GM19023 (cell line): ENCODE data around the gene MANSC1.
"Not testable (repeated sequence)": the region's sequence is repeated elsewhere in the genome, so short reads cannot be mapped to it uniquely, and the experiment has no call there.

Experiments used
- ATAC-seq: cut with Tn5 transposase; IDR thresholded peaks from one replicate; pipeline ENCODE4 v1.9.1; 2021; ENCODE audit warnings: mild to moderate bottlenecking, moderate library complexity; ENCODE audit not compliant: unreplicated experiment

Gene MANSC1

DNA sequence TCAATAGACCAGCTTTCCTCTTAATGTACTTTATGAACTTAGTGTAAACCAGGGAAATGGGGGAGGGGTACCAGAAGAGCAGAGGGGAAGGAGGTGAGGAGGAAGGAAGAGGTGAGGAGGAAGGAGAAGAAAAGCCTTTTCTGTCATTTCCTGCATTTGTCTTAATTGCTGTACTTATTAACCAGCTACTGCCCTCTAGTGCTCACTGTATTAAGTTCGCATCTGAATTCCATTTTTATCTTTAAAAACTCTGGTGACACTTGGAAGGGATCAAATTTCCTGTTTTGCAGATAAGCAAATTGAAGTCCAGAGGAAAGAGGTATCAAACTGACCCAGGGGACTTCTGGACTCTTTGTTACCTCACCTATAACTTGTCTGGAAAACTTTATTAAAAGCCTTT is 22.2 kb downstream of the MANSC1 start:
- ATAC-seq, result no peak

GRCh38 chr12:12326262-12326661 is 23.8 kb downstream of the MANSC1 start:
- no peak for ATAC-seq

GRCh38 chr12:12323591-12323990 is 26.5 kb downstream of the MANSC1 start:
- no peak for ATAC-seq

- ATAC-seq, result no peak
Measured at GRCh38 chr12:12323118-12323517, 26.9 kb downstream of the MANSC1 start.

GRCh38 chr12:12319451-12320183 is 30.4 kb downstream of the MANSC1 start:
- no peak for ATAC-seq

GRCh38 chr12:12315838-12316237 is 34.2 kb downstream of the MANSC1 start:
- ATAC-seq, result no peak

DNA sequence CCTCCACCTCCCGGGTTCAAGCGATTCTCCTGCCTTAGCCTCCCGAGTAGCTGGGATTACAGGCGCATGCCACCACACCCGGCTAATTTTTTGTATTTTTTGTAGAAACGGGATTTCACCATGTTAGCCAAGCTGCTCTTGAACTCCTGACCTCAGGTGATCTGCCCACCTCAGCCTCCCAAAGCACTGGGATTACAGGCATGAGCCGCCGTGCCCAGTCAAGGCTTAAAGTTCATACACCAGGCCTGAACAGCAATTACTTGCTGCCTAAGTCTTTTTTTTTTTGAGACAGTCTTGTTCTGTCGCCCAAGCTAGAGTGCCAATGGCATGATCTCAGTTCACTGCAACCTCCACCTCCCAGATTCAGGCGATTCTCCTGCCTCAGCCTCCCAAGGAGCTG is 39.3 kb downstream of the MANSC1 start:
- ATAC-seq, result not testable (repeated sequence)

- no peak for ATAC-seq
Measured at GRCh38 chr12:12305568-12306300, 44.3 kb downstream of the MANSC1 start.

- ATAC-seq, result no peak
Measured at GRCh38 chr12:12302976-12303375, 47.1 kb downstream of the MANSC1 start.

- no peak for ATAC-seq
Measured at GRCh38 chr12:12301122-12301521, 48.9 kb downstream of the MANSC1 start.

- no peak for ATAC-seq
Measured at GRCh38 chr12:12297201-12297830, 52.7 kb downstream of the MANSC1 start.

DNA sequence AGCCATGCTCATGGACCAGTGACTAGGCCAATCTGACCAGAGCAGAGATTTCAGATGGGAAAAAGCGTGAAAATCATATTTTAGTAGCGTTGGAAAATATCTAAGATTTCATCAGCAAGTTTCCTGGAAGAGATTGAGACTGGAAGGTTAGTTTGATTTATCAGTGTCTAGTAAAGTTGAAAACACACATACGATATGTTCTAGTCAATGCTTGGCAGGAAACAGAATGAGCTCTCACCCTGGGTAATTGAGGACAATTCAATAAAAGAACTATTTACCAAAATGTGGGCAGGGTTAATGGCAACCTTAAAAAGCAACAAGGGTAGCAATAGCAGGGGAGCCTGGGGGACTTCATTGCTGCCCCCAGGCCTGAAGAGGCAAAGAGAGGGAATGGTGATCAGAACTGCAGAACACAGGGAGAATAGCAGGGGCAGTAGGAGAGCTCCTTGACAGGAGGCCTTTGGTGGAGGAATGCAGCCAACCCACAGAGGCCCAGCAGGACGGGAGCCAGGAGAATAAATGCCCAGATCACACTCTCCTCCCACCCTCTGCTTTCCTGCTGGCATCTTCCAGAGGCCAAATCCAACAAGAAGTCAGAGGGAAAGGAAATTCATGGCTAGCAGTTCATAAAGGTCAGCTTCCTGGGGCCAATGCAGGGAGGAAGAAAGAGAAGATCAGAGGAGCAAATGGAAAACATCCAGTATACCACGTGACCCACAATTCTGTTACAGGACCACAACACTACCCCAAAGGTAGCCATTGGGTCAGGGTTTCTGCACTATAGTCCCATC is 55.6 kb downstream of the MANSC1 start:
- ATAC-seq, result no peak

GRCh38 chr12:12290206-12290605 is 59.8 kb downstream of the MANSC1 start:
- no peak for ATAC-seq

GRCh38 chr12:12286441-12286840 is 63.6 kb downstream of the MANSC1 start:
- no peak for ATAC-seq

DNA sequence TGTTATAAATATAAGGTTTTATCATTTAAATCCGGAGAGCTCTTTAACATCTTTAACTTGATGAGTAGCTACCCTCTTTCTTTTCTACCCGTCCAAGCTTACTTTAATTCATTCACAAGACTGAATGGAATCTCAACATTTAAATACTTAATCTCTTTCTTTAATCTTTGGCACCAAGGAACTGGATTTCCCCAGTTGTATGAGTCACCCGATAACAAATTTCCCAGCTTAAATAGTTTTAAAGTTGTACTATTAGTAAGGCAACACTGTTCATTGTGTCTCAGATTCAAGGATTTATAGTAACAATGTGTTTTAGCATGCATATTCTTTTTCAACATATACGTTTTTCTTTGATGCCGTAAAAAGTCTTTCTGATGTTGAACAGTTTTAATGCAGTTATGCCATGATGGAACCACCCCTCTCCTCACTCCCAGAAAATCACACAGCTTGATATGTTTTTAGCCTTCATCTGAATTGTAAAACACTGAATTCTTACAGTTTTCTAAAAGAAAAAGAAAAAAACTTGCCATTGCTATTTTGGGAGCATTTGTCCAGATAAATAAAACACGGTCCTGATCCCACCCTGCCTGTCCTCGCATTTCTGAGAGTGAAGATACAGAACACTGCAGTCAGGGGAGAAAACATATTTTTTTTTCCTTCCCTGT is 67.1 kb downstream of the MANSC1 start:
- ATAC-seq, result no peak

GRCh38 chr12:12282202-12282601 is 67.8 kb downstream of the MANSC1 start:
- no peak for ATAC-seq

- ATAC-seq, result no peak
Measured at GRCh38 chr12:12281134-12281533, 68.9 kb downstream of the MANSC1 start.

DNA sequence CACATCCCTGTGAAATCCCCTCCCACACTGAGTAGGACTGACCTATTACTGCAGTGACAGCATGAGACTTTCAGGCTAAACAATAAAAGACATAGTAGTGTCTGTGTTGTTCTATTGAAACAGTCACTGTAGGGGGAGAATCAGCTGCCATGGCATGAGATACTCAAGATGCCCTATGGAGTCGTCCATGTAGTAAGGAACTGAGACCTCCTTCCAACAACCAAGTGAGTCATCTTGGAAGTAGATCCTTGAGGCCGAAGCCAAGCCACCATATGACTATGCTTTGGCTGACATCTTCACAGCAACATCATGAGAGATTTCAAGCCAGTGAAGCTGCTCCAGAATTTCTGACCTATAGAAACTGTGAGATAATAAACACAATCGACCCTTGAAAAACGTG is 71.1 kb downstream of the MANSC1 start:
- no peak for ATAC-seq
